HG02798 (cell line): ENCODE data around the gene AFF3.

ENCODE experiments used
- ATAC-seq: cut with Tn5 transposase; IDR thresholded peaks from one replicate; pipeline ENCODE4 v1.9.1; 2021; ENCODE audit warnings: mild to moderate bottlenecking; ENCODE audit not compliant: unreplicated experiment, poor library complexity

AFF3 gene

DNA sequence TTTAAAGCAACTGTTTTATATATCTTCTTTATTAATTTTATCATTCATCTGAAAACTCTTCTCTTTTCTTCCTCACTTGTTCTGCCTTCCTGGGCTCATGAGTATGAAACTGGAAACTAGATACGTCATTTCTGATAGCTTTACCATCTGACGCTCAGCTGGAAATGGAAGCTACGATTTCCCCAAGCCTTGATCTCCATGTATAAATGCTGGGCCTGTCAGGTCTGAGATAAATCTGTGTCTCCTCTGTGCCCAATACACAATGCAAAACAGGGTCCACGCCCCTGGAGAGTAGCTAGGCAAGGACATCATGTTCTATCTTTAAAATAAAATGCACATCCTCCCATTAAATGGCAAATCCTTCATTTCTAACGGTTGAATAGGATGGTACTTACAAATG lies 238.4 kb downstream of the AFF3 start:
- ATAC-seq, result no peak

DNA sequence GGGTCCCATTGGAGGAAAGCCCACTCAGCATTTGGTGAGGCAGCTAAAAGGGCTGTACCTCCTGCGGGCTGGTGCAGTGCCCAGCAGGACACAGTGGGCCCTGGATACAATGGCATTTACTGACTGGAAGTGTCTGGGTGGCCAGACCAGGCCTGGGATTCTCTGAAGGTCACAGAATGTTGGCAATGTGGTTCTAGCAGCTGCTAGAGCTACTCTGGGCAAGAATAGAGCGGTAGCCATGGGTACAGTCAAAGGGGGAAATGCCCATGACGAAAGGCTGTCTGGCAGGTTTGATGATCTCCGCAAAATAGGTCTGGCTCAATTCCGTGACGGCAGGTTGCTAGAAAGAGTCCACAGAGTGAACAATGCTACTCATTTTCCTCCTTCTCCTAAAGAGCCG lies 241.8 kb downstream of the AFF3 start:
- ATAC-seq, result no peak

DNA sequence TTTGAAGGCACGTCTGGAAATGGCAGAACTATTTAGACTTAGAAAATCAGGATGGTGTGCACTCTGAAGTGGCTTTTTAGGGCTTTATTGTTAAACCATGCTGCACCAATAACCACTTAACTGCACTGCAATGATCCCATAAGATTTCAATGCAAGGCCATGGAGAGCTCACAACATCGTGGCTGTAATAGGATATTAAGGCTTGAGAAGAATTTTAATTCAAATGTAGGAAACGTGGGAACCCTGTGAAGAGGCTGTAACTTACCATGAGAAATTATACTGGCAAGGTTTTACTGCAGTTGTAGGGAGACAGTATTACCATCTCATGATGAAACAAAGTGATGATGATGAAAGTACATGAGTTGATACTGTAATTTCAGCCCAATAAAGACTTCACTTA lies 242.5 kb downstream of the AFF3 start:
- no peak for ATAC-seq

DNA sequence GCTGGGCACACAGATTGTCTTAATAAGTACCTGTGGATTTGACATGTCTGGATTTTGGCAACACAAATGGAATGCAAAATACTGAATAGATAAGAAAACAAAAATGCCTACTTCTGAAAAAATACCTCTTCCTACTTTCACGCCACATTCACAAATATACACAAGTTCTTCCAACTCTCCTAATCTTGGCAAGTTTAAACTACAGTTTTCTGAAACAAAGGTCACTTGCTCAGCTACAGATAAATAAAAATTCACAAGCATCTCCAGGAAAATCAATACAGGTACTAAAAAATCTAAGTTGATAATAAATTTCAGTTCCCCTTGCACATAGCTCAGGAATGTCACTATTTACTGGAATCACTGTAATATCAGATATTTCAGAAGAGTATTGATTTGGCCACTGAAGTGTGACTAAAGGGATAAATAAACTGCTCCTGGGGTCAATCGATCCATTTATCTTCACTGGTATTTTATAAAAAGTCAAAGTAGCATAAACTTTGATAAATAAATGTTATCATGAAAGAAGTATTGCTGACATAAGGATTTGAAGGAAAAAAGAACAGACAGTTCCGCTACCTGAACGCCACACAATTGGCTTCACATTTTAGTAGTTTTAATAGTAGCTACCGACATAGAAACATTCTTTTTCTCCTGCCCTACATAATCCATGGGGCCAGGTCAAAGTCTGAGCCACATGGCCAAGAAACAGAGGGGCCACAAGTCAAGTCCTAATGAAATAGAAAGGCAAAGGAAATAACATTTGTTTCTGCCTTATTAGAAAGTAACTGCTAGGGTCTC lies 243.1 kb downstream of the AFF3 start:
- no peak for ATAC-seq

DNA sequence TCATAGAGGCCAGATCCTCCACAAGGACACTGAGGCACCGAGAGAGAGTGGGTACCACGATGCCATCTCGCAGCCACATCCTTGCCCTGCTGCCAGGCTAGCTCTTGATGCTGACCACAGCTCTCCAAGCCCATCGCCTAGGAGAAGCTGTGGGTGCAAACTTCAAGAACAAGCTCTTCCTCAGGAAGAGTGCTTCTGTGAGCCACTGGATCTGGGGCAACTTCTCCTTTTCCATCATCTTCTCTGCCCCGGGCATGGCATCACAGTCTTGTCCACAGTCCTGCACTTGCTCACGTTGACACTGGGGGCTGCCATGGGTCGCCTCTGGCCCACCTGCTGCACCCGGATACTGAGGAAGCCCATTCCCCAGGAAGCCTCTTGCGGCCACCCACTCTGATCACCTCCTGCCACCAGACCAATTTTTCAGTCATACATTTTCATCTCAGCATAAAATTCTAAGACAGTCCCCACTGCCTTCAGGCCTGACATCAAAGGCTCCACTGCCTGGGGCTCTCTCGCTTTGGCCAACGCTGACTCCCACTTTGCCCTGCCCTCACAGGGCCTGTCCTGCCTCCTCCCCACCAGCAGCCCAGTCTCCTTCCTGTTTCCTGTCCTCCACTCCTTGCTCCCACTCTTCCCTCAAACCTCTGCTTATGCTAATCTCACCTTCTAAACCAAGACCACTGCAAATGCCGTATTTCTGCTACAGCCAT lies 243.9 kb downstream of the AFF3 start:
- ATAC-seq, result no peak

DNA sequence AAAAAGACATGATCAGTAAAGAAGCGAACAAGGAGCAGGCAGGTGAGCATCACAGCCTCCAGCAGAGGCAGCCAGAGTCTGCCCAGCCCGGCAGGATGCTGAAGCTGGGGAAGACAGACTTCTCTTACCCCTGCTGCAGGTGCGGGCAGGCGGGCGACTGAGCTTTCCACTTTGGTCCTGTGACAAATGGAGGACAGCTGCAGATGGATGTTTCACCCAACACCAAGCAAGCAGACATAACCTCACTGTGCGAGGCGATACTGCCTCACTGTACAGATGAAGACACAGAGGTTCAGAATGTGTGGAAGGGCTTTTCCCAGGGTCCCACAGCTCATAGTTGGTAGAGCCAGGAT lies 251.0 kb downstream of the AFF3 start:
- no peak for ATAC-seq

DNA sequence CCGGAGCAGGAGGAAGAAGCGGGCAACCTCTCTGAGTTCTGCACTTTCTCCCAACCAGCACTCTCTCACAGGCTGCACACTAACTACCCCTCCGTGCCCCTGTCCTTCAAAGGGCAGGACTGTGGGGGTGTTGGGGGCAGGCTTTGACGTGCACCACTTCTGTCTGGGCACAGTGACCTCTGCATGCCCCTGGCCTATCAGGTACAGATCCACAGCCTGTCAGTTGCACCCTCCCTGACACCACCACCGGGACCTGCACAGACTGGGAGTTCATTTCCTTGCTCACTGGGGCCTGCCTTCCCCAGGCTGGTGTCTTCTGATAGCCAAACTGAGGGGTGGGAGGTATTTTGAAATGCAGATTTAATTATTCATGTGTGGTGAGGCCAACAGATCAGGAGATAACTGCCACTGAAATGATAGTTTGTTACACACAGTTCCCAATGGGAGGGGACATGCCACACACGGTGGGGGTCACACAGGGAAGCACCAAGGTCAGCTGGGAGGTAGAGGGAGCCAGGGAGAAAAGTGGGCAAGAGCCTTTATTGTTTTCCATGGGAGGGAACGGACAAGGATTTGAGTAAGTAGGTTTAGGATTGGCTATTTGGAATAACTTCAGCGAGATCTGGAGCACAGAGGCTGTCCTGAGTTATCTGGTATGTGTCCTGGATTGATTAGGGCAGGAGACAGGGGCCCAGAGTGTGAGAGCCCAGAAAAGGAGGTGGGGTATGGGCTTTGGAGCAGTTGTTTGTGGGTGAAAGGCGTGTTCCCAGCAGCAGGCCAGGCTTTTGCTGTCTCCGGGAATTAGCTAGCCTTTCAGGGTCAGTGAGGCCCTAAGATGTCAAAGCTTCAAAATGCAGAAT lies 251.6 kb downstream of the AFF3 start:
- ATAC-seq, result no peak

DNA sequence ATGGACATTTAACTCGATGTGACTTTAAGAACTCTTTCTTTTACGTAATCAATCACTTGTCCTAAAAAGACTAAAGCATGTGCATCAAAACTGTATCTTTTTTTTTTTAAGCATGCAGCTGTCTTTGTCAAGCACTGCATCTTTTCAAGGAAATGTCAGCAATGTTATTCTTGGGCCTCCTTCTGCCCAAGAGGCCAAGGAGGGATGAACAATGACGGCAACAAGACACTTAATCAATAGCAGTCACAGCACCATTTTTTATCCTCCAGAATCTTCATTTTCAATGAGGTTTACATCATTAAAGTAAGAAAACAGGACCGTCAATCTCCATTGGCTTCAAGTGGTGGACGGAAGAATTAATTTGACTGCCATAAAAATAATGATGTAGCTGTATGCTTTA lies 253.8 kb downstream of the AFF3 start:
- no peak for ATAC-seq

DNA sequence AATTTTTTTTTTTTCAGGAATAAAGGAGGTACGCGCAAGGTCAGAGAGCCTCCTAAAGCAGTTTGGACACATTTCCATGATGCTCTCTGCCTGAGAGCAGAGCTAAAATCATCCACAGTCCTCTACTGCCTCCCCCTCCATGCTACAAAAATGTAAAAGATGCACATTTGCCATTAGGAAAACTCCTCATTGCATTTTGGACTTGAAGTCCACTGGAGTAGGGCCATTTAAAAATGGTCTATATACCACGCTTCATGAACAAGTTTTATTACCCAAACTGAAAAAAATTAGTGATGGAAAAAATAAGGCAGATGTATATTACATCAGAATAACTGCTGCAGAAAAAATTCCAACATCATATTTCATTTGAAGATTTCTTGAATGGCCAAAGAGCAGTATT lies 256.0 kb downstream of the AFF3 start:
- ATAC-seq, result no peak

DNA sequence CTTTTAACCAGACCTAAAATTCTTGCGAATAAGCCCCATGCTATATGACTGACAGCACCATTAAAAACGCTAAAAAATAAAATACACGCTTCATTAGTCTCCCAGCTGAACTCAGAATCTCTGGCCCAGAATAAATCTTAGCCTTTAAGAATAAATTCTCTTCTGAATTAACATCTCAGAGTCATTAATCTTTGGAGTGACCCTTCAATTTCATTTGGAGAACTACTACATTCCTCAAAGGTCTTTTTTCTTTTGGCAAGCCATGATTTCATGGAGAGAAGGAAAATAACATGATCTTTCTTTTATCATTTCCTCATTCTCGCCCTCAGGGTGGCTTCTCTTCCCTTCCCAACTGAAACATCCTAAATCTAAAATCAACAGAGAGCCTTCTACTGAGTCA lies 259.0 kb downstream of the AFF3 start:
- no peak for ATAC-seq

DNA sequence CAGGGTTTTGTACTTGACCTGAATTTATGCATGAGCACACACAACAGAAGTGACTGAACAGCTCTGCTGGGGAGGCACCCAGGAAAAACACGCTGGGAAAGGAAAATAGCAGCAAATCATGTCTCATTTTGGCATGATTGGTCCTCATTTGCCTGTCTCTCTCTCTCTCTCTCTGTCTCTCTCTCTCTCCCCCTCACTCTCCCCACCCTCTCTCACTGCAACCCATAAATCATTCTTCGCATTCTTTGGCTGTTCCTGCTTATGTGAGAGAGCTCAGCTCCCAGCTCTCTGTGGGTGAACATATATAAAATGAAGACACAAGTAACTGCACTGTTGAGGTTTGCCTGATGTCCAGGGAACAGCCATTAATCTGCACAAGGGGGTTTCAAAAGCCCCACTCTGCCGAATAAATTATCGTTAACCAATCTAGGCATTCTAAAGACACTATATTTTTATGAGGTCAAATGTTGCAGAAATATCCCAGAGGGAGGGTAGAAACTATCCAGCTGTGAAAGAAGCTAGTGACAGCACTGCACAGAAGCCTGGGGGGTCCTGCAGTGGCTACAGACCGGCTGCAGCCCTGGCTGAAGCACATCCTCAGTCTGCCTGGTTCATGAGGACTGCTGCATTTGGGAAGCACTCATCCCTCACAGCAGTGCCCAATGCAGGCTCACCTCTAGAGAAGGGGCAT lies 260.3 kb downstream of the AFF3 start:
- ATAC-seq, result no peak

DNA sequence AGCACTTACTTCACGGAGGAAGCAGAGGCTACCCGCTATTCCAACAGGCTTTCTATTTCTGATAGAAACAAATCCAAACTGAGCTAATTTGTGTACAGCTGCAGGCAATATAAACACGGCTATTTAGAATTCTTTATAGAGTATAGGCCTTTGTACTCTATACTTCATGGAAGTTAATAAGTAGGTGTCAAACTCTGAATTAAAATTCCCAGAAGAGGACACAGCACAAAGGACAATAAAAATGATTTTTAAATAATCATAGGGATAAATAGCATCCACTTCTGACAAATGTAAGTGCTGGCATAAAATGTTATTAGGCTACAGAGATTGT lies 261.5 kb downstream of the AFF3 start:
- ATAC-seq, result no peak

DNA sequence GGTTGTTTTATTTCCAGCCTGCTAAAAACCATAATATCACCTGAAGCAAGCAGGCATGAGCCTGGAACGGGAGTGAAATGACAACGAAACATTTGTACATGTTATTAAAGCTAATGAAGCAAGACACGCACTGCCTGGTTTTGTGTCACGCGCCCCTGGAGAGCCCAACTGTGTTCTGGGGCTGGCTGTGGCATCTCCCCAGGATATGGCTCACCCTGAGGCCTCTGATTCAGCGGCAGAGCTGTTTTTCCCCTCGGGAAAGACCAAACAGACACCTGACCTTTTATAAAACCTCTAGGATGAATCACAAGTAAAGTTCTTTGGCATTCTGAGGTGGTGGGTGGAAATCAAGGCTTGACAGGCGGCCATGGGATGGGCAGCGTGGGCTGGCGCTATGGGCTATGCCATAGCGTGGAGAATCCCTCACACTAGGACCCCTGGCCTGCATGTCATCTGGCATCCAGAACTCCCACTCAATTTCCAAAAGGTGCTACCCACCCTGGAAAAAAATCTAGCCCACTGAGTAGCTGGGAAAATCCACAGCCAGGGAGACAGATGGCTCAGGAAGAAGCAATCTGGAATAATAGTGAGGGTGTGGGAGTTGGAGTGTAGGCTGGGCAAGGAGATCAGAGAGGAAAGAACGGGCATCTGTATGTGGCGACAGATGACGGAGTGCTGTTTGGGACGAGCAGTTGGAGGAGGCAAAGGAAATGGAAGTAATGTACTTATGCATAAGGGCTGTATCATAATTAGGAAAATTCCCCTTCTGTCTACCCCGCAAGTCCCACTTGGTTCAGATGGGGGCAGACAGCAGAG lies 262.0 kb downstream of the AFF3 start:
- ATAC-seq, result no peak

DNA sequence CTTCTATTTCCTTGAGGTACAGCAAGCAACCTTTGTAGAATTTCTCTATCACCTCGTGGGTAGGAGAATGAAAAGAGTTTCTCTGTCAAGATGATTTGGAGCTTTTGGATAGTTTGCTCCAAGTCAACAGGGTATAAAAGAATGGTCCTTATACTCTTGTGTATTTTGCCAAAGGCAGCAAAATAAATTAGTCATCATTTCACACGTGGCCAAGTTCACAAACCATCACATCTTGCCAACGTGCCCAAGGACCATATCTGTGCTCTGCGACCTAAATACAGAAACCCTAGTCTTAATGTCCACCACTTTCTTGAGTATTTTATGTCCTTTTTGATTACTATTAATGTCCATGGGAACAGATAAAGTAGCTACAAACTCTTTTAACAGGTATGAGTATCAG lies 262.9 kb downstream of the AFF3 start:
- ATAC-seq, result no peak

DNA sequence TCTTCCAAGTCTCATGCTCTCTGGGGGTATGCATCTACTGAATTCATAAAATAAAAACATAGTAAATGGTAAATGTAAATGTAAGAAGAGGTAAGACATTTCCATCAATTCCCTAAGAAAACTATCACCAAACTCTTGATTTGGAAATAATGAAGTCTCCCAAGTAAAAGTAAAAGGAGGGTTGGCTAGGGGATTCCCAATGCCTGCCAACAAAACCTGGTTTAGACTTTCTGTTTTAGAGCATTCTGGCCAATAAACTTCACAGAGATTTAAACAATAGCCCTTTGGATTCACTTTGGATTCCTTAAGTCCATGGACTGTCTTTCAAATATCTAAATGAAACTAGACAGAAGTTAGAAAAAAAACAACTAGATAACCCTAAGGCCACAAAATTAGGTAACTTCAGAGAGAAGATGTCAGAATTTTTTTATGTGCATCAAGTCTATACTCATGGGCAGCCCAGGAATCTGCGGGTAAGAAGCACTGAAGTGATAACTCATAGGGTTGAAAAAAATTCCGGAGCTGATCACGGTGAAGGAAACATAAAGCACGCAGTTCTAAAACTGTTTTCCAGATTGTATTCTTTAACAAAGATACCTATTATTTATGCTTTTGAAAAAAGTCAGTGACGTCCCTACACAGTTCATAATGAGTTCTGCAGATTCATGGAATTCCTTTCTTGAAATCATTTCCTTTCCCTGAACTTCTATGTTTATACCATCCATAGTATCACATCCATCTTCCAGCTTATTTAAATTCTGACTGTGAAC lies 263.6 kb downstream of the AFF3 start:
- ATAC-seq, result no peak

DNA sequence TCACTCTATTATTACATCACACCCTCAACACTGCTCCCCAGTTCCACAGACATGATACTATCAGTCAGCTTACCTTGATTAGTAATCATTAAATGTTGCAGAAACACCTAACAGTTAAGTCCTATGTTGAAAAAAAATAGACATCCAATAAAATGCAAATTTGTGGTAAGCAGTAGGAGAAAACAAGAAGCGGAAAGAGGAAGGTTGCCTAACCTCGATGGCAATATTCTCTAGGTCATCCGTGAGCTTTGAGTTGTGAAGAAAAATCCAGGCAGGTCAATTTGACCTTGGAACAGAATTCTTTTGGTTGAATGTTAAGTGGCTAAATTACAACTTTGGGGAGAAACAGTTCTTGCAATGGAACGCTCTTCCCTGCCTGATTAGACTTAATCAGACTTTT lies 264.4 kb downstream of the AFF3 start:
- no peak for ATAC-seq

DNA sequence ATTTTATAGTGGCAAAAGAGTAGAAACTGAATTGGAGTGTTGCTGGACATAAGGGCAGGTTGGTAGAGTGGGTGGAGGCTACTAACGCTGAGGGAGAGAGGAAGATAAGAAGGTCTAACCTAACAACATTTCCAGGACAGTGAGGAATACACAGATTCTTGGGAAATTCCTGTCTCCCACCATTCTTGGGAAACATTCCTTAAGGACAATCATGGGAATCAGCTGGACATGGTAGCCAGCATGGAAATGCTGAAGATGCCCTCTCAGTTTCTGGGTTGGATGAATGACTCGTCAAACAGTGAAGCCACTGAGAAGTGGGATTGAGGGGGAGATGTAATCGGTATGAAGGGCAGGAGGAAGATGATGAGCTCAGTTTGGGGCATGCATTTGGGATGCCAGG lies 265.4 kb downstream of the AFF3 start:
- no peak for ATAC-seq

DNA sequence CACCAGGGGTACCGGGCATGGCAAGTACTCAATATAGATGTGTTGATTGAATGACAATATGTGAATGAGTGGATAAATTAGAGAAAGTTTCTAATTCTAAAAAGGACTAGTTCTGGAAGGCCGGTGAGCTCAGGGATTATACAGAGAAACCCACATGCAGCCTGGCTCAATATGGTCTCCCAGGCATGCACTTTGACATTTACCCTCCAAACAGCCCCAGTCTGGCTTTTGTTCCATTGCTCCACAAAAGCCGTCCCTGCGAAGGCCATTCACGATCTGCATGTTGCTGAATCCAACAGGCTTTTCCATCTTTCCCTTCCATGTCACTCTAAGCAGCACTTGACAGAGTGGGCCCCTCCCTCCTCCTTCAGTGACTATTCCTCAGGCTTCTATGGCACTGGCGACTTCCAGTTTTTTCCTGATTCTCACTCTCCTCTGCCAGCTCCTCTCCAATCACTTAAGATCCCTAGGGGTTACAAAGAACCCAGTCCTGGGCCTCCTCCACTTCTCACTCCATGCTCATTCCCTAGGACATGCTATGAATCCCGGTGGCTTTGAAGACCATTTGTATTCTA lies 266.7 kb downstream of the AFF3 start:
- no peak for ATAC-seq

DNA sequence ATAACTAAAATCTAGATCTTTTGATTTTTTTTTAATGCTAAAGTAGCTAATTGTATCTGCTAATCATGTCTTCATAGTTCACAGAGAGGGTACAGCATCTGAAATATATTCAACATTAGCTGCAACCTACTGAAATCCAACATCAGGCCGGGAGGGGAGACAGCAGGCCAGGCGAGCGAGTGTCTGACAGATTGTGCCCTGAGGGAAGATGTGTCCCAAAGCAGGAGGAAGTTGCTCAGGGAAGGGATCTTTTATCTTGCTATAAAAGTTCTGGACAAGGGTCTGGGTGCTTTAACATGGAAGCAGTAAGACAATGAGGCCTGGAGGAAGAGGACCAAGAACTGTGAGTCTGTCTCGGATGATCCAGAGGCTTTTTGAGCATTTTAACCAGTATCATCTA lies 274.1 kb downstream of the AFF3 start:
- ATAC-seq, result no peak
